Measurements from ENCODE around the gene KIAA0319L. TPM values are rescaled to one million over a fixed set of nuclear protein-coding genes. Genes with fewer than 3 reads are reported as not detected.

The KIAA0319L gene
- polyA plus RNA-seq, 1 donor from 2014 or later, result 38.1 TPM

DNA sequence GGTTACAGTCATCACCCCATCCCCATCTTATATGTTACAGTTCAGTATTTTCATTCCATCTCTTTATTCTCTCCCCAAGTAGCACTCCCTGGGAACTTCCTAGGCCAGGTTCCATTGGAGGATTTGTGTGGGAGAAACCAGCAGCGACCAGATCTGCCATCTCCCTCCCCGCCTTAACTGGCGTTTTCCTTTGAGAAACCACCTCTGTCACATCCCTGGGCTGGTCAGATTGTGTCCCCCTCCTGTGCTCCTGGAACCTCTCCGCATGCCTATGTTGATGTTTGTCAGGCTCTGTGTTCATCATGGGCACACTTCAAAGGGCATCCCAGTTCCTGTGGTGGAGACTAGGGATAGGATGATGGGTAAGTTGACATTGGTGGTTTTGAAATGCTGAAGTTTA, 126.4 kb downstream of the KIAA0319L start:
- no peak overlapping the region for H3K4me3 ChIP-seq (ENCODE audit: low read length)
- TF ChIP-seq RAD21 (conservative IDR thresholded peaks at IDR 0.05) (no peak), TAF1 (IDR thresholded peaks at IDR 0.05; ENCODE audit: low read depth) (no peak), SMC3 (conservative IDR thresholded peaks at IDR 0.05; ENCODE audit: poor library complexity) (no peak), EP300 (conservative IDR thresholded peaks at IDR 0.05; ENCODE audit: poor library complexity, severe bottlenecking) (no peak), EZH2 (IDR thresholded peaks at IDR 0.05; ENCODE audit: borderline replicate concordance, insufficient read depth, low read length, poor library complexity, severe bottlenecking) (no peak), MXI1 (conservative IDR thresholded peaks at IDR 0.05; ENCODE audit: poor library complexity, severe bottlenecking) (no peak), POLR2AphosphoS5 (IDR thresholded peaks at IDR 0.05) (no peak)
- TF ChIP-seq, protein P1, sequence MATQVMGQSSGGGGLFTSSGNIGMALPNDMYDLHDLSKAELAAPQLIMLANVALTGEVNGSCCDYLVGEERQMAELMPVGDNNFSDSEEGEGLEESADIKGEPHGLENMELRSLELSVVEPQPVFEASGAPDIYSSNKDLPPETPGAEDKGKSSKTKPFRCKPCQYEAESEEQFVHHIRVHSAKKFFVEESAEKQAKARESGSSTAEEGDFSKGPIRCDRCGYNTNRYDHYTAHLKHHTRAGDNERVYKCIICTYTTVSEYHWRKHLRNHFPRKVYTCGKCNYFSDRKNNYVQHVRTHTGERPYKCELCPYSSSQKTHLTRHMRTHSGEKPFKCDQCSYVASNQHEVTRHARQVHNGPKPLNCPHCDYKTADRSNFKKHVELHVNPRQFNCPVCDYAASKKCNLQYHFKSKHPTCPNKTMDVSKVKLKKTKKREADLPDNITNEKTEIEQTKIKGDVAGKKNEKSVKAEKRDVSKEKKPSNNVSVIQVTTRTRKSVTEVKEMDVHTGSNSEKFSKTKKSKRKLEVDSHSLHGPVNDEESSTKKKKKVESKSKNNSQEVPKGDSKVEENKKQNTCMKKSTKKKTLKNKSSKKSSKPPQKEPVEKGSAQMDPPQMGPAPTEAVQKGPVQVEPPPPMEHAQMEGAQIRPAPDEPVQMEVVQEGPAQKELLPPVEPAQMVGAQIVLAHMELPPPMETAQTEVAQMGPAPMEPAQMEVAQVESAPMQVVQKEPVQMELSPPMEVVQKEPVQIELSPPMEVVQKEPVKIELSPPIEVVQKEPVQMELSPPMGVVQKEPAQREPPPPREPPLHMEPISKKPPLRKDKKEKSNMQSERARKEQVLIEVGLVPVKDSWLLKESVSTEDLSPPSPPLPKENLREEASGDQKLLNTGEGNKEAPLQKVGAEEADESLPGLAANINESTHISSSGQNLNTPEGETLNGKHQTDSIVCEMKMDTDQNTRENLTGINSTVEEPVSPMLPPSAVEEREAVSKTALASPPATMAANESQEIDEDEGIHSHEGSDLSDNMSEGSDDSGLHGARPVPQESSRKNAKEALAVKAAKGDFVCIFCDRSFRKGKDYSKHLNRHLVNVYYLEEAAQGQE (IDR thresholded peaks at IDR 0.05; ENCODE audit: borderline replicate concordance), result no peak
- TF ChIP-seq, protein P2, sequence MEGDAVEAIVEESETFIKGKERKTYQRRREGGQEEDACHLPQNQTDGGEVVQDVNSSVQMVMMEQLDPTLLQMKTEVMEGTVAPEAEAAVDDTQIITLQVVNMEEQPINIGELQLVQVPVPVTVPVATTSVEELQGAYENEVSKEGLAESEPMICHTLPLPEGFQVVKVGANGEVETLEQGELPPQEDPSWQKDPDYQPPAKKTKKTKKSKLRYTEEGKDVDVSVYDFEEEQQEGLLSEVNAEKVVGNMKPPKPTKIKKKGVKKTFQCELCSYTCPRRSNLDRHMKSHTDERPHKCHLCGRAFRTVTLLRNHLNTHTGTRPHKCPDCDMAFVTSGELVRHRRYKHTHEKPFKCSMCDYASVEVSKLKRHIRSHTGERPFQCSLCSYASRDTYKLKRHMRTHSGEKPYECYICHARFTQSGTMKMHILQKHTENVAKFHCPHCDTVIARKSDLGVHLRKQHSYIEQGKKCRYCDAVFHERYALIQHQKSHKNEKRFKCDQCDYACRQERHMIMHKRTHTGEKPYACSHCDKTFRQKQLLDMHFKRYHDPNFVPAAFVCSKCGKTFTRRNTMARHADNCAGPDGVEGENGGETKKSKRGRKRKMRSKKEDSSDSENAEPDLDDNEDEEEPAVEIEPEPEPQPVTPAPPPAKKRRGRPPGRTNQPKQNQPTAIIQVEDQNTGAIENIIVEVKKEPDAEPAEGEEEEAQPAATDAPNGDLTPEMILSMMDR (IDR thresholded peaks at IDR 0.05; ENCODE audit: poor library complexity, severe bottlenecking), result no peak
- H3K9me3 ChIP-seq (ENCODE audit: low read length), result no peaks in the 10 kb centered on the region
- no peak overlapping the region for H2AFZ ChIP-seq (ENCODE audit: low read depth, low read length)
- no peaks in the 10 kb centered on the region for H3K79me2 ChIP-seq (replicated peaks; ENCODE audit: insufficient read depth, low read length)
- H3K9me2 ChIP-seq (ENCODE audit: insufficient read depth, low read length), result no peaks in the 10 kb centered on the region
- H3K36me3 ChIP-seq (ENCODE audit: insufficient read depth, low read length), result no peaks in the 10 kb centered on the region
- H3F3A ChIP-seq (ENCODE audit: insufficient read depth, low read length, poor library complexity, severe bottlenecking), result no peaks in the 10 kb centered on the region
- no peak overlapping the region for H3K9ac ChIP-seq (ENCODE audit: low read length)
- H4K20me1 ChIP-seq (ENCODE audit: insufficient read depth), result no peaks in the 10 kb centered on the region
- H3K27ac ChIP-seq (ENCODE audit: low read length), result no peak overlapping the region
- no peak overlapping the region for H3K4me2 ChIP-seq (ENCODE audit: low read length)
- no peaks in the 10 kb centered on the region for H3K27me3 ChIP-seq (ENCODE audit: insufficient read depth, low read depth, low read length)

DNA sequence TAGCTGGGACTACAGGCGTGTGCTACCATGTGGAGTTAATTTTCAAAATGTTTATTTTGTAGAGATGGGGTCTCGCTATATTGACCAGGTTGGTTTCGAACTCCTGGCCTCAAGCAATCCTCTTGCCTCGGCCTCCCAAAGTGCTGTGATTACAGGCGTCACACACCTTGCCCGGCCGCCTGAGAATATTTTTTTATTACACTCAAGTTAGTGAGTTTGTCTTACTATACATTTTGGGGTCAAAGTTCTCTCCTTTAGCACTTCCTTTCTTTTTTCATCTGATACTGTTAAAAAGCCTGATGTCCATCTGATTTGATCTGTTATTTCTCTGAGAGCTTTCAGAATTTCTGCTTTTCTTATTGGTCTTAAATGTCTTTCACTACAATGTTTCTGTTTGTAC, 128.8 kb downstream of the KIAA0319L start:
- Histone ChIP-seq H3K9me2 (ENCODE audit: insufficient read depth, low read length) (no peaks in the 10 kb centered on the region), H3K27ac (ENCODE audit: low read length) (no peak overlapping the region), H3K27me3 (ENCODE audit: insufficient read depth, low read depth, low read length) (no peaks in the 10 kb centered on the region), H3K9ac (ENCODE audit: low read length) (no peak overlapping the region), H3K36me3 (ENCODE audit: insufficient read depth, low read length) (no peaks in the 10 kb centered on the region), H3K9me3 (ENCODE audit: low read length) (no peaks in the 10 kb centered on the region), H4K20me1 (ENCODE audit: insufficient read depth) (no peaks in the 10 kb centered on the region), H3K4me2 (ENCODE audit: low read length) (no peak overlapping the region), H2AFZ (ENCODE audit: low read depth, low read length) (no peak overlapping the region), H3F3A (ENCODE audit: insufficient read depth, low read length, poor library complexity, severe bottlenecking) (no peaks in the 10 kb centered on the region), H3K79me2 (replicated peaks; ENCODE audit: insufficient read depth, low read length) (no peaks in the 10 kb centered on the region), H3K4me3 (ENCODE audit: low read length) (no peak overlapping the region)
- TF ChIP-seq EZH2 (IDR thresholded peaks at IDR 0.05; ENCODE audit: borderline replicate concordance, insufficient read depth, low read length, poor library complexity, severe bottlenecking) (no peak), MXI1 (conservative IDR thresholded peaks at IDR 0.05; ENCODE audit: poor library complexity, severe bottlenecking) (no peak), SMC3 (conservative IDR thresholded peaks at IDR 0.05; ENCODE audit: poor library complexity) (no peak)
